SK-N-MC (cell line): ENCODE measurements around the gene IFT57.

ENCODE experiments used
- EZH2 ChIP-seq: fragments of 200-600 bp; sonication (generic); IDR thresholded peaks from one replicate; pipeline ENCODE4 v1.6.1; 2017; ENCODE audit warnings: antibody characterized with exemption
- FOXP2 ChIP-seq: optimal IDR thresholded peaks from 2 replicates; pipeline ENCODE3; 2011; ENCODE audit warnings: mild to moderate bottlenecking, moderate library complexity; ENCODE audit not compliant: insufficient read depth; ENCODE audit errors: extremely low read length, control extremely low read depth
- POLR2AphosphoS5 ChIP-seq: IDR thresholded peaks from 2 replicates; pipeline ENCODE4 v1.6.1; 2012; ENCODE audit warnings: mild to moderate bottlenecking, low read depth, low read length, borderline replicate concordance

GRCh38 chr3:108159865-108160264, 62.4 kb downstream of the IFT57 start:
- TF ChIP-seq EZH2 (no peak), FOXP2 (no peak), POLR2AphosphoS5 (no peak)
